Breast epithelium (tissue), 3 donors: ENCODE results near the gene PTPN2.

Source experiments
- POLR2A ChIP-seq: fragments of 450-650 bp; IDR thresholded peaks from one replicate; pipeline ENCODE4 v1.6.1; 2016; ENCODE audit warnings: antibody characterized with exemption, mild to moderate bottlenecking, moderate library complexity
- POLR2AphosphoS5 ChIP-seq, 3 donors: sonication (generic); formaldehyde crosslinking; IDR thresholded peaks; one replicate each; pipeline ENCODE4 v1.6.1; 2017; ENCODE audit warnings: antibody characterized with exemption in 3 of 3
- TF ChIP-seq, protein P1 (sequence below), 3 donors: fragments of 450-650 bp; IDR thresholded peaks; one replicate each; pipeline ENCODE4 v1.5.1; 2016 to 2017; ENCODE audit warnings: antibody characterized with exemption in 3 of 3, mild to moderate bottlenecking in 3 of 3, moderate library complexity in 3 of 3

DNA sequence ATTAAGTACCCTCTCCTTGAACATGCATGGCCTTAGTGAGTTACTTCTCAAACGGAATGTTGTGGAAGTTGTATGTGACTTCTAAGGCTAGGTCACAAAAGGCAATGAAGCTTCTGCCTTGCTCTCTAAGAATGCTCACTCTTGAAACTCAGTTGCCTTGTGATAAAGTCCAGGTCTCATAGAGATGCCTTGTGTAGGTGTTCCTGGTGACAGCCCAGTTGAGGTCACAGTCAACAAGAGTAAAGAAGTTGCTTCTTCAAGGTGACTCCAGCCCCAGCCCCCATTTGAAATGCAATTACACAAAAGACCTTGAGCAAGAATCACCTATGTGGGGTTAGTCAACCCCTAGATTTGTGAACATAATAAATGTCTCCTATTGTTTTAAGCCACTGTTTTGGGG is 35.6 kb downstream of the PTPN2 start:
- TF ChIP-seq, protein P1, sequence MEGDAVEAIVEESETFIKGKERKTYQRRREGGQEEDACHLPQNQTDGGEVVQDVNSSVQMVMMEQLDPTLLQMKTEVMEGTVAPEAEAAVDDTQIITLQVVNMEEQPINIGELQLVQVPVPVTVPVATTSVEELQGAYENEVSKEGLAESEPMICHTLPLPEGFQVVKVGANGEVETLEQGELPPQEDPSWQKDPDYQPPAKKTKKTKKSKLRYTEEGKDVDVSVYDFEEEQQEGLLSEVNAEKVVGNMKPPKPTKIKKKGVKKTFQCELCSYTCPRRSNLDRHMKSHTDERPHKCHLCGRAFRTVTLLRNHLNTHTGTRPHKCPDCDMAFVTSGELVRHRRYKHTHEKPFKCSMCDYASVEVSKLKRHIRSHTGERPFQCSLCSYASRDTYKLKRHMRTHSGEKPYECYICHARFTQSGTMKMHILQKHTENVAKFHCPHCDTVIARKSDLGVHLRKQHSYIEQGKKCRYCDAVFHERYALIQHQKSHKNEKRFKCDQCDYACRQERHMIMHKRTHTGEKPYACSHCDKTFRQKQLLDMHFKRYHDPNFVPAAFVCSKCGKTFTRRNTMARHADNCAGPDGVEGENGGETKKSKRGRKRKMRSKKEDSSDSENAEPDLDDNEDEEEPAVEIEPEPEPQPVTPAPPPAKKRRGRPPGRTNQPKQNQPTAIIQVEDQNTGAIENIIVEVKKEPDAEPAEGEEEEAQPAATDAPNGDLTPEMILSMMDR (IDR thresholded peaks at IDR 0.05) = no peak
- no peak for TF ChIP-seq POLR2A
- TF ChIP-seq POLR2AphosphoS5 (IDR thresholded peaks at IDR 0.05) = no peak
